NT2/D1 (cell line): ENCODE results near the gene CTSC.
"Not testable (repeated sequence)": the region's sequence is repeated elsewhere in the genome, so short reads cannot be mapped to it uniquely, and the experiment has no call there.

Experiments used
- DNase-seq: peaks from one replicate; pipeline ENCODE4 v3.0.0-alpha.2; 2011; ENCODE audit warnings: low read depth, low spot score
- H3K27me3 ChIP-seq: 2 replicates; pipeline ENCODE4 v1.6.0; 2011; ENCODE audit warnings: mild to moderate bottlenecking; ENCODE audit not compliant: insufficient read length, insufficient read depth
- H3K36me3 ChIP-seq: 2 replicates; pipeline ENCODE4 v1.6.1; 2011; ENCODE audit warnings: mild to moderate bottlenecking, low read length, mixed read lengths; ENCODE audit not compliant: insufficient read depth, insufficient read length
- H3K4me1 ChIP-seq: 2 replicates; pipeline ENCODE4 v1.5.1; 2011; ENCODE audit not compliant: insufficient read depth, insufficient read length
- H3K4me3 ChIP-seq: 2 replicates; pipeline ENCODE4 v1.5.1; 2011; ENCODE audit warnings: low read depth; ENCODE audit not compliant: insufficient read length
- H3K9ac ChIP-seq: 2 replicates; pipeline ENCODE4 v1.6.0; 2011; ENCODE audit warnings: low read depth; ENCODE audit not compliant: insufficient read length
- H3K9me3 ChIP-seq: 2 replicates; pipeline ENCODE4 v1.5.1; 2011; ENCODE audit warnings: mild to moderate bottlenecking, low read length; ENCODE audit not compliant: insufficient read depth
- SUZ12 ChIP-seq: IDR thresholded peaks from 2 replicates; pipeline ENCODE4 v1.6.1; 2011; ENCODE audit not compliant: insufficient read length, insufficient read depth; ENCODE audit errors: extremely low read depth
- YY1 ChIP-seq: IDR thresholded peaks from 2 replicates; pipeline ENCODE4 v1.6.1; 2011; ENCODE audit not compliant: insufficient read length, insufficient read depth
- ZNF274 ChIP-seq: IDR thresholded peaks from 2 replicates; pipeline ENCODE4 v1.6.1; 2011; ENCODE audit warnings: mild to moderate bottlenecking, low read depth, low read length

CTSC gene

GRCh38 chr11:88259431-88259830 lies 78.1 kb downstream of the CTSC start:
- DNase-seq, result no peak
- Histone ChIP-seq H3K4me1 (no peaks in the 10 kb centered on the region), H3K9ac (no peak overlapping the region), H3K9me3 (no peaks in the 10 kb centered on the region; the same call in 1 of the 2 replicates), H3K36me3 (no peaks in the 10 kb centered on the region), H3K27me3 (no peaks in the 10 kb centered on the region), H3K4me3 (no peak overlapping the region)
- TF ChIP-seq SUZ12 (no peak), YY1 (no peak), ZNF274 (no peak)

GRCh38 chr11:88252208-88252607 lies 85.3 kb downstream of the CTSC start:
- no peaks in the 10 kb centered on the region for H3K27me3 ChIP-seq
- no peaks in the 10 kb centered on the region for H3K4me1 ChIP-seq
- TF ChIP-seq ZNF274, result no peak
- TF ChIP-seq SUZ12, result no peak
- TF ChIP-seq YY1, result no peak
- H3K9me3 ChIP-seq, result no peaks in the 10 kb centered on the region
- H3K4me3 ChIP-seq, result no peak overlapping the region
- H3K36me3 ChIP-seq, result no peaks in the 10 kb centered on the region
- DNase-seq, result no peak
- no peak overlapping the region for H3K9ac ChIP-seq

DNA sequence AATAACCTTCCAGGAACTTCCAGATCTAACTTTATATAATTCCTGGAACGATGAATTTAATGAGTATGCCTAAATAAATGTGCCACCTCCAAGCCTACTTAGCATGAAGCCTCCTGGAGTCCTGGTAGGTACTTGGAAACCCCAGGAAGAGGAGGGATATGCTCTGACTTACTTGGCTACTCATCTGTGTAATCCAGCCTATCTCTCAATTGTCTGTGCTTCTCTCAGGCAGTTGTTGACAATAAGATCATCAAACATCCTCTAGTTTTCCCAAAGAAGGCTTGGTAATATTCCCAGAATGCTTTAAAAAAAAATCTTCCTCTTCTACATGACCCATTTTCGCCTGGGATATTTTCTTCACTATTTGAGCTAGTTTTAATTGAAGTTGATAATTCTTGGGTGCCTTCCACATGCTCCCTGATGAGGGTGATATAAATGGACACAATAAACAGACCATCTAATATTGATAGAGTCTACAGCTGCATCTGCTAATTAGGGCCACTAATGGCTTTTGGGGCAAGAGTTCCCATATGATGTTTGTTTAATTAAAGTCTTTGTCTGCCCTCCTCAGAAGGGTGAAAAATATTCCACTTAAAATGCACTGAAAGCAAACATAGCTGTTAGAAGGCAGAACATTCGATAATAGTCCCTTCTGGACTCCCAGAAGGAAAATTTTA lies 86.8 kb downstream of the CTSC start:
- DNase-seq, result no peak
- H3K9me3 ChIP-seq, result no peaks in the 10 kb centered on the region

DNA sequence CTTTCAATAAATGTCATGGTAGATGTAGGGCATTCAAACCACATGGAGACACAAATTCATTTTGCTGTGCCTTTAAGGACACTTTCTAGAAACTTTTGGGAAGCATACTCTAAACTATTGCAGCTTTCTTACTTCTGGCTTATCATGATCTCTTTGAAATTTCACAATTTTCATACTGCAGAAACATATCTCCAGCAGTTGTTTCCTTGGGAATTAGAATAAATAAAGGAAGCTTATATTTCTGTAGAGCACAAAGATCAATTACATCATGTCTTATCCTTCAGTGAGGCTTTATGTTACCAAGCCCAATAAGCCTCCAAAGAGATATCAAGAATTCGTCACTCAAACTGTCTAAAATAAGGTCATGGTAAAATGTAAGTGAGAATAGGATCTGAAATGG lies 87.8 kb downstream of the CTSC start:
- TF ChIP-seq ZNF274 (no peak), YY1 (no peak), SUZ12 (no peak)
- Histone ChIP-seq H3K4me3 (no peak overlapping the region), H3K9me3 (no peaks in the 10 kb centered on the region), H3K4me1 (no peaks in the 10 kb centered on the region), H3K27me3 (no peaks in the 10 kb centered on the region), H3K9ac (no peak overlapping the region), H3K36me3 (no peaks in the 10 kb centered on the region)
- DNase-seq, result no peak

More for the DNA sequence above, 86.8 kb downstream of the CTSC start:
- Histone ChIP-seq H3K36me3 (no peaks in the 10 kb centered on the region), H3K27me3 (no peaks in the 10 kb centered on the region), H3K4me1 (no peaks in the 10 kb centered on the region), H3K4me3 (no peak overlapping the region), H3K9ac (no peak overlapping the region)
- TF ChIP-seq YY1 (no peak), ZNF274 (no peak), SUZ12 (no peak)

- no peak for DNase-seq
- Histone ChIP-seq H3K4me3 (no peak overlapping the region), H3K9ac (no peak overlapping the region), H3K9me3 (no peaks in the 10 kb centered on the region), H3K36me3 (no peaks in the 10 kb centered on the region), H3K4me1 (no peaks in the 10 kb centered on the region), H3K27me3 (no peaks in the 10 kb centered on the region)
- no peak for TF ChIP-seq SUZ12
- no peak for TF ChIP-seq YY1
- TF ChIP-seq ZNF274, result no peak
Observed at GRCh38 chr11:88246696-88247095, 90.8 kb downstream of the CTSC start.

DNA sequence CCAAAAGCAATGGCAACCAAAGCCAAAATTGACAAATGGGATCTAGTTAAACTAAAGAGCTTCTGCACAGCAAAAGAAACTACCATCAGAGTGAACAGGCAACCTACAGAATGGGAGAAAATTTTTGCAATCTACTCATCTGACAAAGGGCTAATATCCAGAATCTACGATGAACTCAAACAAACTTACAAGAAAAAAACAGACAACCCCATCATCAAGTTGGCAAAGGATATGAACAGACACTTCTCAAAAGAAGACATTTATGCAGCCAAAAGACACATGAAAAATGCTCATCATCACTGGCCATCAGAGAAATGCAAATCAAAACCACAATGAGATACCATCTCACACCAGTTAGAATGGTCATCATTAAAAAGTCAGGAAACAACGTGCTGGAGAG lies 92.0 kb downstream of the CTSC start:
- H3K9me3 ChIP-seq, H3K9ac ChIP-seq, H3K4me1 ChIP-seq, DNase-seq, H3K27me3 ChIP-seq, H3K36me3 ChIP-seq, H3K4me3 ChIP-seq: not testable (repeated sequence)
